ENCODE results near the gene CIDEB.

The CIDEB gene

DNA sequence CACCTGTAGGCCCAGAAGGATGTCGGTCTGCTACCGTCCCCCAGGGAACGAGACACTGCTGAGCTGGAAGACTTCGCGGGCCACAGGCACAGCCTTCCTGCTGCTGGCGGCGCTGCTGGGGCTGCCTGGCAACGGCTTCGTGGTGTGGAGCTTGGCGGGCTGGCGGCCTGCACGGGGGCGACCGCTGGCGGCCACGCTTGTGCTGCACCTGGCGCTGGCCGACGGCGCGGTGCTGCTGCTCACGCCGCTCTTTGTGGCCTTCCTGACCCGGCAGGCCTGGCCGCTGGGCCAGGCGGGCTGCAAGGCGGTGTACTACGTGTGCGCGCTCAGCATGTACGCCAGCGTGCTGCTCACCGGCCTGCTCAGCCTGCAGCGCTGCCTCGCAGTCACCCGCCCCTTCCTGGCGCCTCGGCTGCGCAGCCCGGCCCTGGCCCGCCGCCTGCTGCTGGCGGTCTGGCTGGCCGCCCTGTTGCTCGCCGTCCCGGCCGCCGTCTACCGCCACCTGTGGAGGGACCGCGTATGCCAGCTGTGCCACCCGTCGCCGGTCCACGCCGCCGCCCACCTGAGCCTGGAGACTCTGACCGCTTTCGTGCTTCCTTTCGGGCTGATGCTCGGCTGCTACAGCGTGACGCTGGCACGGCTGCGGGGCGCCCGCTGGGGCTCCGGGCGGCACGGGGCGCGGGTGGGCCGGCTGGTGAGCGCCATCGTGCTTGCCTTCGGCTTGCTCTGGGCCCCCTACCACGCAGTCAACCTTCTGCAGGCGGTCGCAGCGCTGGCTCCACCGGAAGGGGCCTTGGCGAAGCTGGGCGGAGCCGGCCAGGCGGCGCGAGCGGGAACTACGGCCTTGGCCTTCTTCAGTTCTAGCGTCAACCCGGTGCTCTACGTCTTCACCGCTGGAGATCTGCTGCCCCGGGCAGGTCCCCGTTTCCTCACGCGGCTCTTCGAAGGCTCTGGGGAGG lies 3.1 kb upstream of the CIDEB start, which contains the start of gene LTB4R:
LTB4R (plus strand) TSS at position 857 of the 959 bp plus-strand sequence. CDS start 4,150 bp downstream, outside the sequence.
- H3K27ac ChIP-seq (ENCODE audit: low read length) = no peak within 1 kb of the TSS
- TF ChIP-seq, protein P1, sequence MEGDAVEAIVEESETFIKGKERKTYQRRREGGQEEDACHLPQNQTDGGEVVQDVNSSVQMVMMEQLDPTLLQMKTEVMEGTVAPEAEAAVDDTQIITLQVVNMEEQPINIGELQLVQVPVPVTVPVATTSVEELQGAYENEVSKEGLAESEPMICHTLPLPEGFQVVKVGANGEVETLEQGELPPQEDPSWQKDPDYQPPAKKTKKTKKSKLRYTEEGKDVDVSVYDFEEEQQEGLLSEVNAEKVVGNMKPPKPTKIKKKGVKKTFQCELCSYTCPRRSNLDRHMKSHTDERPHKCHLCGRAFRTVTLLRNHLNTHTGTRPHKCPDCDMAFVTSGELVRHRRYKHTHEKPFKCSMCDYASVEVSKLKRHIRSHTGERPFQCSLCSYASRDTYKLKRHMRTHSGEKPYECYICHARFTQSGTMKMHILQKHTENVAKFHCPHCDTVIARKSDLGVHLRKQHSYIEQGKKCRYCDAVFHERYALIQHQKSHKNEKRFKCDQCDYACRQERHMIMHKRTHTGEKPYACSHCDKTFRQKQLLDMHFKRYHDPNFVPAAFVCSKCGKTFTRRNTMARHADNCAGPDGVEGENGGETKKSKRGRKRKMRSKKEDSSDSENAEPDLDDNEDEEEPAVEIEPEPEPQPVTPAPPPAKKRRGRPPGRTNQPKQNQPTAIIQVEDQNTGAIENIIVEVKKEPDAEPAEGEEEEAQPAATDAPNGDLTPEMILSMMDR (IDR thresholded peaks at IDR 0.05; ENCODE audit: borderline replicate concordance, extremely low read depth, low read length, poor library complexity, severe bottlenecking) = no peak
- TF ChIP-seq EZH2 (IDR thresholded peaks at IDR 0.05; ENCODE audit: borderline replicate concordance, low read depth, low read length, severe bottlenecking) = no peak
- DNase-seq (no peak), ATAC-seq (ENCODE audit: insufficient read depth, low read depth) (no peak)
- H3K4me2 ChIP-seq (ENCODE audit: insufficient read depth, low read length) = no peak within 1 kb of the TSS
- no peaks in the 10 kb centered on the region for H3K79me2 ChIP-seq (ENCODE audit: insufficient read depth, low read length)
- H3K4me3 ChIP-seq (ENCODE audit: low read depth in 1 of 2, low read length in 2 of 2) = no peak within 1 kb of the TSS
- peaks cover 41% of the 10 kb centered on the region for H3K36me3 ChIP-seq (ENCODE audit: insufficient read depth, low read length)
- H4K20me1 ChIP-seq (ENCODE audit: insufficient read depth, low read length) = 0 out of 2 replicates have a peak, but pooled peaks cover 5% of the 10 kb centered on the region
- no peak within 1 kb of the TSS for H2AFZ ChIP-seq (ENCODE audit: low read depth, low read length)
- H3K9ac ChIP-seq (ENCODE audit: low read depth, low read length) = no peak within 1 kb of the TSS
- H3K9me3 ChIP-seq (ENCODE audit: insufficient read depth, low read length, severe bottlenecking) = no peaks in the 10 kb centered on the region
- no peaks in the 10 kb centered on the region for H3K4me1 ChIP-seq (ENCODE audit: insufficient read depth, low read length)
- no peaks in the 10 kb centered on the region for H3K27me3 ChIP-seq (ENCODE audit: insufficient read depth, low read length, poor library complexity)

DNA sequence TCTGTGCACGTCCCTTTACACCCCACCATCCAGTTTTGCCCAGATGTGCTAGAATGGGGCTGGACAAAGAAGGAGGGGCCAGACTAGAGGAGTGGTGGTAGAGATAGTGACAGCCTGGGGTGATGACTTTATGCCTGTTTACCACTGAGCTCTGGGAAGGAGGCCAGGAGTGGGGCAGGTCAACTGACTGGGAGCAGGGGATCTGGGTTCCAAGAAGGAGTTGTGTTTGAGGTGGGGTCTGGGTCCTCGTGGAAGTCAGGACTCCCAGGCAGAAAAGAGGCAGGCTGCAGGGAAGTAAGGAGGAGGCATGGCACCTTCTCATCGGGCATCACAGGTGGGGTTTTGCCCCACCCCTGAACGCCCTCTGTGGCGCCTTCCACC lies 2.5 kb upstream of the CIDEB start:
- H2AFZ ChIP-seq (ENCODE audit: low read depth, low read length) = no peak overlapping the region
- no peaks in the 10 kb centered on the region for H3K27me3 ChIP-seq (ENCODE audit: insufficient read depth, low read length, poor library complexity)
- DNase-seq = no peak
- no peak overlapping the region for H3K9ac ChIP-seq (ENCODE audit: low read depth, low read length)
- H3K36me3 ChIP-seq (ENCODE audit: insufficient read depth, low read length) = peaks cover 48% of the 10 kb centered on the region
- H3K27ac ChIP-seq (ENCODE audit: low read length) = no peak overlapping the region
- H3K4me3 ChIP-seq (ENCODE audit: low read depth in 1 of 2, low read length in 2 of 2) = no peak overlapping the region
- no peak for ATAC-seq (ENCODE audit: insufficient read depth, low read depth)
- H3K4me2 ChIP-seq (ENCODE audit: insufficient read depth, low read length) = no peak overlapping the region
- no peaks in the 10 kb centered on the region for H3K4me1 ChIP-seq (ENCODE audit: insufficient read depth, low read length)
- TF ChIP-seq, protein P1 (IDR thresholded peaks at IDR 0.05; ENCODE audit: borderline replicate concordance, extremely low read depth, low read length, poor library complexity, severe bottlenecking) = no peak
- no peak for TF ChIP-seq EZH2 (IDR thresholded peaks at IDR 0.05; ENCODE audit: borderline replicate concordance, low read depth, low read length, severe bottlenecking)
- H3K9me3 ChIP-seq (ENCODE audit: insufficient read depth, low read length, severe bottlenecking) = no peaks in the 10 kb centered on the region
- H3K79me2 ChIP-seq (ENCODE audit: insufficient read depth, low read length) = no peaks in the 10 kb centered on the region
- 0 out of 2 replicates have a peak, but pooled peaks cover 5% of the 10 kb centered on the region for H4K20me1 ChIP-seq (ENCODE audit: insufficient read depth, low read length)

DNA sequence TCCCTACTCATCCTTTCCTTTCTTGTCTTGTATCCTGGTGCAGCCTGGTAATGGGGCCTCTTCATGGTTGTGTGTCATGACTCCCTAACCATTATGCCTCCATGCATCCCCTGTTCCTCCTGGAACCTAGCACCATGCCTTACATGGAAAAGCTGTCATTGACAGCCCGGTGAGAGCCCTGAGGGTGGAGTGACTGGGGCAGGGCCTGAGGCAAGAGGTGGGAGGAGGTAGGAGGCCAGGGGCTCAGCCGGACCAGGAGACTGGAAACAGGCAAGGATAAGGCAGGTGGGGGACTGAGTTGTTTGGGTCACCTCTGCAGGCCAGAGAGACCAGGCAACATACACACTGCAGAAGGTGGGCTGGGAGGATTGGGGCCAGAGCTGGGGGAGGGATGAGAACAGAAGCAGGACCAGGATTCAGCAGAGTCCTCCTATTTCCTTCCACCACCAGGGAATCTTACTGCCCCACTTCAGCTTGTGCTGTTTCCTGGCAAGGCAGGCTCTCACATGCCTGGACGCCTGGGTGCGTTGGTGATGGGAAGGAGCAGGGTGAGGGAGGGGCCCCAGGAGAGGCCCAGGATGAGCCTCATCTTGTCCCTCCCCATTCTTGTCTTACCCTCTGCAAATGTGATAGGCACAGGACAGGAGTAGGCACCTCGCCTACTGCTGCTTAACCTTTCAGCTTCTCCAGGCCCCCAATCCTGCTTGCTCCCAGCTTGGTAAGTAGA lies 1.9 kb upstream of the CIDEB start, which contains the start of gene LTB4R2:
LTB4R2 (plus strand) TSS at position 603 of the 727 bp plus-strand sequence. CDS start 525 bp downstream, outside the sequence.
- DNase-seq (no peak), ATAC-seq (ENCODE audit: insufficient read depth, low read depth) (no peak)
- no peak for TF ChIP-seq EZH2 (IDR thresholded peaks at IDR 0.05; ENCODE audit: borderline replicate concordance, low read depth, low read length, severe bottlenecking)
- TF ChIP-seq, protein P1 (IDR thresholded peaks at IDR 0.05; ENCODE audit: borderline replicate concordance, extremely low read depth, low read length, poor library complexity, severe bottlenecking) = no peak
- Histone ChIP-seq H3K4me2 (ENCODE audit: insufficient read depth, low read length) (no peak within 1 kb of the TSS), H3K27ac (ENCODE audit: low read length) (no peak within 1 kb of the TSS), H3K4me3 (ENCODE audit: low read depth in 1 of 2, low read length in 2 of 2) (no peak within 1 kb of the TSS), H4K20me1 (ENCODE audit: insufficient read depth, low read length) (0 out of 2 replicates have a peak, but pooled peaks cover 5% of the 10 kb centered on the region), H3K27me3 (ENCODE audit: insufficient read depth, low read length, poor library complexity) (no peaks in the 10 kb centered on the region), H3K4me1 (ENCODE audit: insufficient read depth, low read length) (no peaks in the 10 kb centered on the region), H3K9me3 (ENCODE audit: insufficient read depth, low read length, severe bottlenecking) (no peaks in the 10 kb centered on the region), H3K9ac (ENCODE audit: low read depth, low read length) (no peak within 1 kb of the TSS), H3K79me2 (ENCODE audit: insufficient read depth, low read length) (no peaks in the 10 kb centered on the region), H3K36me3 (ENCODE audit: insufficient read depth, low read length) (peaks cover 54% of the 10 kb centered on the region), H2AFZ (ENCODE audit: low read depth, low read length) (no peak within 1 kb of the TSS)
